HG03442 (cell line): ENCODE results near the gene APPBP2.
"Not testable (repeated sequence)": the region's sequence is repeated elsewhere in the genome, so short reads cannot be mapped to it uniquely, and the experiment has no call there.

Experiments
- ATAC-seq: cut with Tn5 transposase; IDR thresholded peaks from one replicate; pipeline ENCODE4 v1.9.1; 2021; ENCODE audit warnings: mild to moderate bottlenecking, moderate library complexity; ENCODE audit not compliant: unreplicated experiment

The APPBP2 gene

GRCh38 chr17:60525685-60526514, at the start of gene APPBP2:
Gene APPBP2, minus strand, starts transcription at chr17:60526242. Its CDS starts 311 bp downstream, at chr17:60525931.
- peak; percentile 86 for ATAC-seq

GRCh38 chr17:60573236-60574051, 47.4 kb upstream of the APPBP2 start:
- ATAC-seq: no peak

- ATAC-seq: no peak
Observed at GRCh38 chr17:60565233-60565632, 39.2 kb upstream of the APPBP2 start.

GRCh38 chr17:60563743-60564142, 37.7 kb upstream of the APPBP2 start:
- ATAC-seq: no peak

GRCh38 chr17:60562421-60562820, 36.4 kb upstream of the APPBP2 start:
- ATAC-seq: no peak

GRCh38 chr17:60560860-60561257, 34.8 kb upstream of the APPBP2 start:
- ATAC-seq: no peak

- no peak for ATAC-seq
Observed at GRCh38 chr17:60559995-60560859, 34.2 kb upstream of the APPBP2 start.

- ATAC-seq: no peak
Observed at GRCh38 chr17:60559659-60559994, 33.6 kb upstream of the APPBP2 start.

GRCh38 chr17:60557805-60558204, 31.8 kb upstream of the APPBP2 start:
- ATAC-seq: no peak

GRCh38 chr17:60555786-60556185, 29.7 kb upstream of the APPBP2 start:
- no peak for ATAC-seq

GRCh38 chr17:60554377-60554788, 28.3 kb upstream of the APPBP2 start:
- no peak for ATAC-seq

GRCh38 chr17:60552255-60552654, 26.2 kb upstream of the APPBP2 start:
- ATAC-seq: not testable (repeated sequence)

- no peak for ATAC-seq
Observed at GRCh38 chr17:60548990-60549389, 22.9 kb upstream of the APPBP2 start.

GRCh38 chr17:60545465-60546191, 19.6 kb upstream of the APPBP2 start:
- ATAC-seq: no peak

GRCh38 chr17:60542071-60542470, 16.0 kb upstream of the APPBP2 start:
- ATAC-seq: no peak

- ATAC-seq: no peak
Observed at GRCh38 chr17:60540460-60540859, 14.4 kb upstream of the APPBP2 start.

- no peak for ATAC-seq
Observed at GRCh38 chr17:60539807-60540206, 13.8 kb upstream of the APPBP2 start.

- no peak for ATAC-seq
Observed at GRCh38 chr17:60538726-60539125, 12.7 kb upstream of the APPBP2 start.

GRCh38 chr17:60535382-60536279, 9.6 kb upstream of the APPBP2 start:
- no peak for ATAC-seq
